RWPE2 (cell line): ENCODE data around the gene PYGB.
A peak's percentile ranks its signal among the peaks of the same experiment; 100 is the strongest.

ENCODE experiments used
- ATAC-seq: fragments of 200-7000 bp; cut with Tn5 transposase; 3 replicates; pipeline ENCODE4 v1.9.1; 2021; ENCODE audit warnings: low read depth
- DNase-seq: peaks from one replicate; pipeline ENCODE4 v3.0.0-alpha.2; 2020; ENCODE audit warnings: low spot score
- H3K27ac ChIP-seq: fragments of 450-650 bp; 2 replicates; pipeline ENCODE4 v1.5.1; 2017; ENCODE audit warnings: mild to moderate bottlenecking; ENCODE audit not compliant: poor library complexity, severe bottlenecking
- H3K27me3 ChIP-seq: fragments of 250-450 bp; sonication (Bioruptor Pico); 2 replicates; pipeline ENCODE4 v1.5.1; 2021; ENCODE audit warnings: mild to moderate bottlenecking, moderate library complexity; ENCODE audit not compliant: insufficient read depth, poor library complexity, severe bottlenecking
- H3K36me3 ChIP-seq: fragments of 250-450 bp; sonication (Bioruptor Pico); 2 replicates; pipeline ENCODE4 v1.5.1; 2020; ENCODE audit warnings: low read depth, mild to moderate bottlenecking, moderate library complexity
- H3K4me1 ChIP-seq: fragments of 250-450 bp; sonication (Bioruptor Pico); 2 replicates; pipeline ENCODE4 v1.5.1; 2021; ENCODE audit warnings: mild to moderate bottlenecking, moderate library complexity; ENCODE audit not compliant: insufficient read depth, poor library complexity, severe bottlenecking
- H3K4me3 ChIP-seq: fragments of 250-450 bp; sonication (Bioruptor Pico); 2 replicates; pipeline ENCODE4 v1.5.1; 2021; ENCODE audit warnings: mild to moderate bottlenecking, moderate library complexity; ENCODE audit not compliant: severe bottlenecking
- H3K9me3 ChIP-seq: fragments of 250-450 bp; sonication (Bioruptor Pico); 2 replicates; pipeline ENCODE4 v1.5.1; 2021; ENCODE audit warnings: mild to moderate bottlenecking, moderate library complexity; ENCODE audit not compliant: severe bottlenecking
- CTCF ChIP-seq: fragments of 450-650 bp; IDR thresholded peaks from one replicate; pipeline ENCODE4 v1.5.1; 2017; ENCODE audit warnings: mild to moderate bottlenecking, moderate library complexity; ENCODE audit not compliant: poor library complexity, severe bottlenecking

Gene PYGB

GRCh38 chr20:25274891-25275812 is 27.3 kb downstream of the PYGB start:
- H3K36me3 ChIP-seq = peaks cover 83% of the 10 kb centered on the region
- H3K27ac ChIP-seq = no peak overlapping the region
- DNase-seq (peak; percentile 66), ATAC-seq (no peak)
- H3K4me3 ChIP-seq = no peak overlapping the region
- TF ChIP-seq CTCF = no peak
- H3K27me3 ChIP-seq = no peaks in the 10 kb centered on the region
- H3K9me3 ChIP-seq = no peaks in the 10 kb centered on the region
- no peaks in the 10 kb centered on the region for H3K4me1 ChIP-seq

GRCh38 chr20:25275813-25276532 is 28.1 kb downstream of the PYGB start:
- DNase-seq (peak; percentile 60), ATAC-seq (no peak)
- no peaks in the 10 kb centered on the region for H3K27me3 ChIP-seq
- no peak overlapping the region for H3K27ac ChIP-seq
- H3K4me1 ChIP-seq = no peaks in the 10 kb centered on the region
- H3K9me3 ChIP-seq = no peaks in the 10 kb centered on the region
- H3K36me3 ChIP-seq = peaks cover 83% of the 10 kb centered on the region
- H3K4me3 ChIP-seq = no peak overlapping the region
- TF ChIP-seq CTCF = no peak

GRCh38 chr20:25276533-25277050 is 28.7 kb downstream of the PYGB start:
- H3K27ac ChIP-seq = no peak overlapping the region
- DNase-seq (peak; percentile 68), ATAC-seq (no peak)
- no peaks in the 10 kb centered on the region for H3K9me3 ChIP-seq
- TF ChIP-seq CTCF = no peak
- H3K36me3 ChIP-seq = peaks cover 83% of the 10 kb centered on the region
- no peaks in the 10 kb centered on the region for H3K4me1 ChIP-seq
- no peak overlapping the region for H3K4me3 ChIP-seq
- no peaks in the 10 kb centered on the region for H3K27me3 ChIP-seq

GRCh38 chr20:25277051-25277801 is 29.3 kb downstream of the PYGB start:
- no peak for TF ChIP-seq CTCF
- H3K27ac ChIP-seq = no peak overlapping the region
- H3K36me3 ChIP-seq = peaks cover 83% of the 10 kb centered on the region
- no peak for ATAC-seq
- H3K4me1 ChIP-seq = no peaks in the 10 kb centered on the region
- peak; percentile 47 for DNase-seq
- H3K27me3 ChIP-seq = no peaks in the 10 kb centered on the region
- H3K4me3 ChIP-seq = no peak overlapping the region
- H3K9me3 ChIP-seq = no peaks in the 10 kb centered on the region
